Epithelial cell of proximal tubule (primary cell): Measurements from ENCODE around the gene BARHL1. TPM values are rescaled to one million over a fixed set of nuclear protein-coding genes. Genes with fewer than 3 reads are reported as not detected.
A peak's percentile ranks its signal among the peaks of the same experiment; 100 is the strongest.

Source experiments
- DNase-seq: peaks from one replicate; pipeline ENCODE4 v3.0.0-alpha.2; 2011; ENCODE audit warnings: low read depth
- H3K4me3 ChIP-seq: 2 replicates; pipeline ENCODE4 v1.5.1; 2011; ENCODE audit warnings: low read depth, mild to moderate bottlenecking, low read length
- total RNA-seq: library from RNA; depleted of rRNA; stranded (reverse); fragments of >200 nt; gene quantifications from 2 replicates; pipeline ENCODE4 v1.2.3, GENCODE V29; 2015
- TF ChIP-seq, protein P1 (sequence below): conservative IDR thresholded peaks from 2 replicates; pipeline ENCODE4 v1.5.1; 2012; ENCODE audit warnings: low read depth, mild to moderate bottlenecking, low read length

The BARHL1 gene
- total RNA-seq, 1 donor from 2014 or later: not detected

DNA sequence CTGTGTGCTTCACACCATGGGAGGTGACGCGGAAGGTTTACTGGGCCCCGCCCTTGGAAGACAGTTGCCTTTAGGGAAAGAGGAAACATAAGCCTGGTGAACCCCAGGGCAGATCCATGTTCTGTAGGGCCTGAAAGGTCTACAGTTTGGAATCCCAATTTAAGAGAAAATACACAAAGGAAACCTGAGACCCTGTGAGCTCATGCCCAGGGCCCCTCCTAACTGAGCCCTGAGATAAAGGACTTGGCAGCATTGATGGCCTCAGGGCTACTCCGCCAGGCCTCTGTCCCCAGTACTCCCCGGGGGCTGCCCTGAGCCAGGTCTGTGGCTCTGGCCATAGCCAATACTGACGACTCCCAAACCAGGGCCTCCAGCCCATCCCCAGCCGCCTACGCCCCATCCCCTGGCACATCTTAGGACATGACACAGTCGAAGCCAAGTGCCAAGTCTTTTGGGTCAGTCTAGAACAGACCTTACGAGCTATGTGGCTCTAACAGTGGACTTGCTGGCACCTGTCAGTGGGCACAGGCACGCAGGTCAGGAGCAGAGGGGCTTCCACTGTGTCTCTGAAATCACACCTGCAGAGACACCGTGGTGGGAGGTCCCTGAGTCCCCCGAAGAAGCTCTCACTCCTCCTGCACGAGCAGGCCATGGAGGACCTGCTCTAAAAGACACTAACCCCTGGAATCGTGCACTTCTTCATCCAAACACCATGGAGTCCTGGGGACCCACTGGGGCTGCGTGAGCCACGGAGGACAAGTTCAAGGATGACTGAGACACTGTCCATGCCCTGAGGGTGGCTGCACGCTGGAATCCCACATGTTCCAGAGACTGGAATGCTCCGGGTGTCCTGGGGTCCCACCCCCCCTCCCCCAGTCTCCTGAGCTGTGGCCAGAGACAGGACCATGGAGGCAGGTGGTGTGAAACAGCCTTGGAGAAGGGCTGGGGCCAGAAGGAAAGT lies 40.3 kb upstream of the BARHL1 start:
- TF ChIP-seq, protein P1, sequence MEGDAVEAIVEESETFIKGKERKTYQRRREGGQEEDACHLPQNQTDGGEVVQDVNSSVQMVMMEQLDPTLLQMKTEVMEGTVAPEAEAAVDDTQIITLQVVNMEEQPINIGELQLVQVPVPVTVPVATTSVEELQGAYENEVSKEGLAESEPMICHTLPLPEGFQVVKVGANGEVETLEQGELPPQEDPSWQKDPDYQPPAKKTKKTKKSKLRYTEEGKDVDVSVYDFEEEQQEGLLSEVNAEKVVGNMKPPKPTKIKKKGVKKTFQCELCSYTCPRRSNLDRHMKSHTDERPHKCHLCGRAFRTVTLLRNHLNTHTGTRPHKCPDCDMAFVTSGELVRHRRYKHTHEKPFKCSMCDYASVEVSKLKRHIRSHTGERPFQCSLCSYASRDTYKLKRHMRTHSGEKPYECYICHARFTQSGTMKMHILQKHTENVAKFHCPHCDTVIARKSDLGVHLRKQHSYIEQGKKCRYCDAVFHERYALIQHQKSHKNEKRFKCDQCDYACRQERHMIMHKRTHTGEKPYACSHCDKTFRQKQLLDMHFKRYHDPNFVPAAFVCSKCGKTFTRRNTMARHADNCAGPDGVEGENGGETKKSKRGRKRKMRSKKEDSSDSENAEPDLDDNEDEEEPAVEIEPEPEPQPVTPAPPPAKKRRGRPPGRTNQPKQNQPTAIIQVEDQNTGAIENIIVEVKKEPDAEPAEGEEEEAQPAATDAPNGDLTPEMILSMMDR: no peak
- DNase-seq: no peak
- no peak overlapping the region for H3K4me3 ChIP-seq

DNA sequence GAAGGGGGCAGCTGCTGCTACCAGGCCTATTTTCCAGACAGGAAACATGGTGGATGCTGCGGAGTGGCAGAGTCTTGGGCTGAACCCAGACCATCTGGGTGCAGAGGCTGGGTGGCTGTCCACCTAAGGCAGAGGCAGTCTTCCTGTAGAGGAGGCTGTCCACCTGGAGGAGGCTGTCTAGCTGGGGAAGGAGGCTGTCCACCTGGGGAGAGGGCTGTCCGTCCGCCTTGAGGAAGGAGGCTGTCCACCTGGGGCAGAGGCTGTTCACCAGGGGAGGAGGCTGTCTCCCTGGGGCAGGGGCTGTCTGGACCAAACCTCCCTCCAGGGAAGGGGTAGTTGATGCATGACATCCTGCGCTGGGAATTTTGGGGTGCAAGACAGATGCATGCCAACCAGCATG lies 39.2 kb upstream of the BARHL1 start:
- H3K4me3 ChIP-seq: no peak overlapping the region
- TF ChIP-seq, protein P1: no peak
- DNase-seq: no peak

DNA sequence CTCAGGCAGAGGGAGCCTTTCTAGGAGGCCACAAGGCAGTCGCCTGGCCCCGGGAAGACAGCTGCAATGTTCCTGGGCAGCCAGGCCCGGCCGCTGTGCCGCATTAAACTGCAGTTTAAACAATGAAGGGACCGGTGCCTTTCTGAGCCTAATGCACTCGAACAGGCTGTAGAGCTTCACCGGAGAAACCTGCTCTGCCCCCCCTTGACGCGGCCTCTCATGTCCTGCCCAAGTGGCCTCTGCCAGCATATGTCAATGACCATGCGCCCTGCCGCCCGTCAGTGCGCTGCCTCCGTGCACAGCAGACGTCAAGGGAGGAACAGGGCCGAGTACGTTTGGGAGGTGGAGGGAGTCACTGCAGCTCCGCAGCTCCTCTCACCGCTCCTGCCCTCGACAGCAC lies 38.4 kb upstream of the BARHL1 start:
- no peak overlapping the region for H3K4me3 ChIP-seq
- no peak for DNase-seq
- TF ChIP-seq, protein P1: no peak

DNA sequence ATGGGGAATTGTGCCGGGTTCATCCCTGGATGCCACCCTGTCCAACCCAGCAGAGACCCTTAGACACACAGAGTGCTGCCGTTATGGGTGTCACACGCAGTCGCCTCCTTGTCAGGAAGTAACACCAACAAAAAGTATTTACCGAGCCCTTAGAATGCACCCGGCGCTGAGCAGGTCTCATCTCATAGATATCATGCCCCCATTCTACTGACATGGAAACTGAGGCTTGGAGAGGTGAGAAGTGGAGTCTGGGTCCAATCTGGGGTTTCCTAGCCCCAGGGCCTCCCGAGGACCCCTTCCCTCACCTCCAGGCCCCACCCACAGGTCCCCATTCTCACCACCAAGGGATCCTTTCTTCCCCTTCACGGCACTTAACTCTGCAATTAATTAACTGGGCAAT lies 36.8 kb upstream of the BARHL1 start:
- no peak overlapping the region for H3K4me3 ChIP-seq
- no peak for DNase-seq
- TF ChIP-seq, protein P1: no peak

DNA sequence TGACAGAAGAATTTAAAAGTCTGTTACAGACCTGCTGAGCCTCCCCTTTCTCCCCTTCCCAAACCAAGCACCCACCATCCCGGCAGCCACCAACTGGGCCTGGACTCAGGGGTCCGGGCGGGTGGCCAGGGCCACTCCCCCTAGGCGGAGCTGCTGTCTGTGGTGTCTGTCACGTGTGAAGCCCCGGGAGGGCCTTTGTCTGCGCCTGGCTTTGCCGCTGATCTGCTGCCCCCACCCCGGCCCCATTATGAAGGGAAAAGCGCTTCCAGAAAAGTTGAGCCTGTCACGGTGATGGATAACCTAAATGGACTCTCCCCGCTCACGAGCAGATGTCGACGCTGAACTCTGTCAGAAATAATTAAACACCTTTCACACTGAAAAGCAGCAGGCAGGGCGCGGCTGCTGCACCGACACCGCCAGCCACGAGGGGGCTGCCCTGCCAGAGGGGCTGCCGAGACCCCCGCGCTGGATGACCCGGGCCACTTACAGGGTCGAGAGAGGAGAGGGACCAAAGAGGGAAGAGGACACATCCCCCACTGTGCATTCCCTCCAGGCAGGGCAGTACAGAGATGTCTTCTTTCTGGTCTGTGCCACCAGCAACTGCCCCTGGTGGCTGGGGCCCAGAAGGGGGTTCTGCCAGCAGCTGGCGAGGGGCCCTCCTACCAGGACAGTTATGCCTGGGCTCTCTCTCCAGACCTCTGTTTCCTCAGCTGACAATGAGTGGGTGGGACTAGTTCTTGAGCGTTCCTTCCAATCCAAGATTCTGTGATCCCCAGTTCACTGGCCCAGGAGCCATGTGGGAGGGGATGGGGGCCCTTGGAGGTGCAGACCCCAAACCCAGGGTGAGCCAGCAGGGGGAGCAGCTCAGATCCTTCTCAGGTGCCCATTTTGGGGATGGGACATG lies 36.0 kb upstream of the BARHL1 start:
- TF ChIP-seq, protein P1: peak; percentile 56
- DNase-seq: no peak
- peak overlapping the region; percentile 48 for H3K4me3 ChIP-seq

DNA sequence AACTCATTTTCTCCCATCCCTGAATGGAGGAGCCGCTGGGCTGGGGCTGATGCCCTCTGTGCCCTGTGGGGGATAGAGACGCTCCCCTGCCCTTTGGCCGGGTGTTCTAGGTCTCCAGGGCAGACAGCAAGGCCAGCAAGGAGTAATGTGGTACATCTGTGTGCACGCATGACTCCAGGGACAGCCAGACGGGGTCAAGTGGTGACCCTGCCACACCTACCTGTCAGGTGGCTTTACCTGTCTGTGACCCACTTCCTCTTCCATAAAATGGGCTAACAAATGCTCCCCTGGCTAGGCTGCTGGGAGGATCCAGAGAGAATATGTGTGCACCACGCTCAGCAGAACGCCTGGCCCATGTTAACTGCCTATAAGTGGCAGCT lies 35.4 kb upstream of the BARHL1 start:
- H3K4me3 ChIP-seq: no peak overlapping the region
- TF ChIP-seq, protein P1: no peak
- DNase-seq: no peak
